Astrocyte (in vitro differentiated cells and primary cell): ENCODE measurements around the gene MEGF11.

Experiments
- CTCF ChIP-seq: IDR thresholded peaks from 2 replicates; pipeline ENCODE4 v1.5.1; 2011; ENCODE audit warnings: low read depth, mild to moderate bottlenecking, inconsistent platforms, low read length, moderate library complexity; ENCODE audit not compliant: insufficient read depth
- EZH2 ChIP-seq: IDR thresholded peaks from 2 replicates; pipeline ENCODE4 v1.6.1; 2012; ENCODE audit warnings: mild to moderate bottlenecking, low read length, inconsistent platforms; ENCODE audit not compliant: insufficient read depth

DNA sequence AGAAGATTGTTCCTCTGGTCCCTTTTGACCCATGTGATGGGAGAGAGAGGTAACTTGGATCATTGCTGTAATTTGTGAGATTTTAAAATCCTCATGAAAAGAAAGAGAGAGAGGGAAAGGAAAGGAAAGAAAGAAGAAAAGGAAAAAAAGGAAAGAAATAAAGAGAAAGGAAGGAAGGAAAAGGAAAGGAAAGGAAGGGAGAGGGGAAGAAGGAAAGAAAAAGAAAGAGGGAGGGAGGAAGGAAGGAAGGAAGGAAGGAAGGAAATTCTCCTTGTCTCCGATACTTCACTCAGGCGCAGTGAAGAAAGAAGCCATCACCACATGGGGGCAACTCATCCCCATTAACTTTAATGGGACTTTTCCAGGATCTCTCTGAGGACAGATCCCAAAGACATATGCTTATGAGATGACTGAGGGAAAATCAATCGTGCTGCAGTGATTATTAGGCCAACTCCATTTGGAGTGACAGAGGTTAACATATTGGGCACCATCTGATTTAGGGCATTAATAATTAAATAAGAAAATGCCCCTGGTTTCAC is 123.0 kb downstream of the MEGF11 start:
- TF ChIP-seq CTCF = no peak
- TF ChIP-seq EZH2 = no peak
